CD14-positive monocyte (primary cell): ENCODE measurements around the gene NR3C1. TPM values are rescaled to one million over a fixed set of nuclear protein-coding genes. Genes with fewer than 3 reads are reported as not detected.
A peak's percentile ranks its signal among the peaks of the same experiment; 100 is the strongest.

Source experiments
- DNase-seq, 3 donors: peaks; one replicate each; pipeline ENCODE4 v3.0.0-alpha.2; 2011 to 2022
- H2AFZ ChIP-seq: 2 replicates; pipeline ENCODE4 v1.6.0; 2012; ENCODE audit warnings: mild to moderate bottlenecking, low read depth, low read length, inconsistent platforms; ENCODE audit not compliant: insufficient read depth, poor library complexity, severe bottlenecking
- H3K27ac ChIP-seq, 2 donors: 1 replicate in 1 of 2; 2 replicates in 1 of 2; pipeline ENCODE4 v1.5.1; 2012 to 2013; ENCODE audit warnings: low read length in 2 of 2, control low read depth in 1 of 2, inconsistent platforms in 1 of 2, low read depth in 1 of 2, mild to moderate bottlenecking in 1 of 2
- H3K27me3 ChIP-seq, 2 donors: one replicate each; pipeline versions ENCODE4 v1.6.0 to v1.6.1; 2011 to 2013; ENCODE audit warnings: low read length in 2 of 2; ENCODE audit not compliant: control insufficient read depth in 2 of 2, insufficient read depth in 2 of 2
- H3K36me3 ChIP-seq, 2 donors: replicated peaks in 1 of 2; 1 replicate in 1 of 2; 2 replicates in 1 of 2; pipeline versions ENCODE4 v1.5.1 to v1.6.1; 2012 to 2013; ENCODE audit warnings: low read length in 2 of 2, control low read depth in 1 of 2, inconsistent platforms in 1 of 2, mild to moderate bottlenecking in 1 of 2; ENCODE audit not compliant: insufficient read depth in 2 of 2, control insufficient read depth in 1 of 2
- H3K4me1 ChIP-seq, 2 donors: 1 replicate in 1 of 2; 2 replicates in 1 of 2; pipeline versions ENCODE4 v1.5.1 to v1.6.1; 2012 to 2013; ENCODE audit warnings: low read length in 2 of 2, control low read depth in 1 of 2, inconsistent platforms in 1 of 2, mild to moderate bottlenecking in 1 of 2, moderate library complexity in 1 of 2; ENCODE audit not compliant: insufficient read depth in 2 of 2, control insufficient read depth in 1 of 2
- H3K4me2 ChIP-seq: replicated peaks from 2 replicates; pipeline ENCODE3; 2012; ENCODE audit warnings: low read length, moderate library complexity, mild to moderate bottlenecking; ENCODE audit not compliant: poor library complexity, severe bottlenecking; ENCODE audit errors: extremely low read depth
- H3K4me3 ChIP-seq, 3 experiments: fragments of 200-600 bp in 1 of 3; sonication (generic) in 1 of 3; replicated peaks in 1 of 3; 1 replicate in 2 of 3; 2 replicates in 1 of 3; pipeline ENCODE4 v1.5.1; 2011 to 2013; ENCODE audit warnings: low read length in 3 of 3, mild to moderate bottlenecking in 3 of 3, control low read depth in 2 of 3, low read depth in 2 of 3, inconsistent platforms in 1 of 3, moderate library complexity in 1 of 3
- H3K79me2 ChIP-seq: 2 replicates; pipeline ENCODE4 v1.6.0; 2012; ENCODE audit warnings: mild to moderate bottlenecking, control low read depth, inconsistent platforms, low read length, moderate library complexity; ENCODE audit not compliant: insufficient read depth
- H3K9ac ChIP-seq: 2 replicates; pipeline ENCODE4 v1.6.0; 2017; ENCODE audit warnings: low read length, mild to moderate bottlenecking; ENCODE audit not compliant: insufficient read depth, poor library complexity, severe bottlenecking
- H3K9me3 ChIP-seq, 2 donors: replicated peaks in 1 of 2; 1 replicate in 1 of 2; 2 replicates in 1 of 2; pipeline versions ENCODE4 v1.5.1 to v1.6.1; 2012 to 2013; ENCODE audit warnings: low read length in 2 of 2, control low read depth in 1 of 2; ENCODE audit not compliant: control insufficient read depth in 1 of 2, insufficient read depth in 1 of 2
- H4K20me1 ChIP-seq: 2 replicates; pipeline ENCODE4 v1.6.0; 2012; ENCODE audit warnings: mild to moderate bottlenecking, low read length, control low read depth, moderate library complexity; ENCODE audit not compliant: insufficient read depth
- H3K27ac Mint-ChIP-seq, 7 donors: one replicate each; pipeline ENCODE4 v1.8.0; 2020; ENCODE audit warnings: mild to moderate bottlenecking in 7 of 7, mixed read lengths in 7 of 7, moderate library complexity in 6 of 7, inconsistent platforms in 2 of 7
- H3K27me3 Mint-ChIP-seq, 3 donors: one replicate each; pipeline ENCODE4 v1.8.0; 2021 to 2022; ENCODE audit warnings: low read depth in 3 of 3, mild to moderate bottlenecking in 3 of 3, mixed read lengths in 3 of 3, moderate library complexity in 3 of 3, inconsistent platforms in 1 of 3
- H3K36me3 Mint-ChIP-seq, 2 donors: one replicate each; pipeline ENCODE4 v1.8.0; 2020; ENCODE audit warnings: mixed read lengths in 2 of 2, inconsistent platforms in 1 of 2, mild to moderate bottlenecking in 1 of 2
- H3K4me1 Mint-ChIP-seq: one replicate; pipeline ENCODE4 v1.8.0; 2020; ENCODE audit warnings: mild to moderate bottlenecking, mixed read lengths
- H3K4me3 Mint-ChIP-seq, 2 donors: one replicate each; pipeline ENCODE4 v1.8.0; 2020; ENCODE audit warnings: mild to moderate bottlenecking in 2 of 2, mixed read lengths in 2 of 2, moderate library complexity in 1 of 2
- H3K9me3 Mint-ChIP-seq, 7 donors: one replicate each; pipeline ENCODE4 v1.8.0; 2020 to 2022; ENCODE audit warnings: mixed read lengths in 7 of 7, mild to moderate bottlenecking in 6 of 7, moderate library complexity in 6 of 7, inconsistent platforms in 2 of 7
- WGBS: methylation state at CpG from one replicate; pipeline ENCODE4 v1.1.5; 2013; ENCODE audit warnings: missing lambda C conversion rate; ENCODE audit not compliant: insufficient coverage; 5-methylcytosine and 5-hydroxymethylcytosine counted together
- intact Hi-C, 2 donors: fragments of 100-400 bp; cut with micrococcal nuclease; formaldehyde crosslinking; loops; one replicate each; pipeline versions ENCODE4 v1.15.0 to v1.15.1; 2023
- polyA plus RNA-seq, 3 donors: library from polyadenylated mRNA; depleted of rRNA in 1 of 3; unstranded in 2 of 3; stranded (reverse) in 1 of 3; fragments of 300-500 nt in 2 of 3; fragments of >200 nt in 1 of 3; fragmentation: Illumina TruSeq in 2 of 3; gene quantifications; 1 replicate in 2 of 3; 2 replicates in 1 of 3; pipeline ENCODE4 v1.2.3, GENCODE V29; 2012 to 2021
- TF ChIP-seq, protein P1 (sequence below): fragments of 200-600 bp; IDR thresholded peaks from one replicate; pipeline ENCODE4 v1.8.0; 2022; ENCODE audit warnings: antibody characterized with exemption, mild to moderate bottlenecking

The NR3C1 gene
- polyA plus RNA-seq, 3 donors: 25.4 to 82.8 (median 75.1) TPM

DNA sequence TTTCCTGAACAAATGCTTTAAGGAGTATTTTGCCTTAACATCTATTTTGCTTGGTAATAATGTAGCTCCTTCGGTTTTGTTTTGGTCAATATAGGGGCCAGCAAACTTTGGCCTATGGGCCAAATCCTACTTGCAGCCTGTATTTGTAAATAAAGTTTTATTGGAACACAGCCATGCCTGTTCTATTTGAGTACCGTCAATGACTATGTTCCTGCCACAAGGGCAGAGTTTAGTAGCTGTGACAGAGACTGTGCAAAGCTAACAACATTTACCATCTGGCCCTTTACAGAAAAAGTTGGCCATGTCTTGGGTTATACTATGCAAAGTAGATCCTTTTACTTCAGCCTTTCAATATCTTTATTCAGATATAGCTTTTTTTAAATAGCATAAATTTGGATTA, 113.4 kb downstream of the NR3C1 start:
- Mint-ChIP-seq H3K36me3 (peaks cover 57 to 68% of the 10 kb centered on the region in 2 donors), H3K27me3 (no peaks in the 10 kb centered on the region), H3K9me3 (no peaks in the 10 kb centered on the region), H3K27ac (no peak overlapping the region), H3K4me1 (peaks cover 2% of the 10 kb centered on the region), H3K4me3 (no peak overlapping the region)
- Histone ChIP-seq H3K4me1 (peaks cover under 1 to 2% of the 10 kb centered on the region in 2 donors), H3K27ac (no peak overlapping the region), H3K4me2 (no peak overlapping the region), H4K20me1 (peaks cover 61% of the 10 kb centered on the region), H3K27me3 (no peaks in the 10 kb centered on the region), H3K4me3 (no peak overlapping the region), H3K9ac (no peak overlapping the region), H2AFZ (no peak overlapping the region), H3K79me2 (peaks cover 6% of the 10 kb centered on the region), H3K9me3 (no peaks in the 10 kb centered on the region), H3K36me3 (peaks cover 59 to 76% of the 10 kb centered on the region in 2 donors)
- intact Hi-C loops: no loop called here
- TF ChIP-seq, protein P1, sequence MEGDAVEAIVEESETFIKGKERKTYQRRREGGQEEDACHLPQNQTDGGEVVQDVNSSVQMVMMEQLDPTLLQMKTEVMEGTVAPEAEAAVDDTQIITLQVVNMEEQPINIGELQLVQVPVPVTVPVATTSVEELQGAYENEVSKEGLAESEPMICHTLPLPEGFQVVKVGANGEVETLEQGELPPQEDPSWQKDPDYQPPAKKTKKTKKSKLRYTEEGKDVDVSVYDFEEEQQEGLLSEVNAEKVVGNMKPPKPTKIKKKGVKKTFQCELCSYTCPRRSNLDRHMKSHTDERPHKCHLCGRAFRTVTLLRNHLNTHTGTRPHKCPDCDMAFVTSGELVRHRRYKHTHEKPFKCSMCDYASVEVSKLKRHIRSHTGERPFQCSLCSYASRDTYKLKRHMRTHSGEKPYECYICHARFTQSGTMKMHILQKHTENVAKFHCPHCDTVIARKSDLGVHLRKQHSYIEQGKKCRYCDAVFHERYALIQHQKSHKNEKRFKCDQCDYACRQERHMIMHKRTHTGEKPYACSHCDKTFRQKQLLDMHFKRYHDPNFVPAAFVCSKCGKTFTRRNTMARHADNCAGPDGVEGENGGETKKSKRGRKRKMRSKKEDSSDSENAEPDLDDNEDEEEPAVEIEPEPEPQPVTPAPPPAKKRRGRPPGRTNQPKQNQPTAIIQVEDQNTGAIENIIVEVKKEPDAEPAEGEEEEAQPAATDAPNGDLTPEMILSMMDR: no peak
- no CpG with 5 or more reads among the region's 2 CpGs for WGBS
- DNase-seq: no peak

DNA sequence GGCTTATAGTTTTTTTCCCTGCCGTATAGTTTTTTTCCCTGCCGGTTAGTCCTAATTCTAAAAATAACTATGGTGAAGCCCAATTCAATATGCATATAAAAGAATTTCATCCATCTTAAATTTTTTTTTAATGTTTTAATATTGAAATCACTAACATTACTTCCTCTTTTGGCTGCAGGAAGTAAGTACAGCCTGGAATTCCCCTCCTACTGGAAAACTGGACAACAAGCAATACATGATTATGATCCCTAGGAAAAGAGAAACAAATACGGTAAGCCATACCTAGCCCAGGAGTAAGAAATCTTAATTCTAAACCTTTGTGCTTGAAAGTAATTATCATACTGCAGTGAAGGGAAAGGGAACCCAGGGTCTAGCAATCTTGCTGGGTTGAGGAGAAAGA, 119.0 kb downstream of the NR3C1 start:
- no peak overlapping the region for H3K4me2 ChIP-seq
- intact Hi-C loops: no loop called here
- H3K79me2 ChIP-seq: peaks cover 7% of the 10 kb centered on the region
- Mint-ChIP-seq H3K4me1 (peaks cover 19% of the 10 kb centered on the region), H3K36me3 (peaks cover 49 to 59% of the 10 kb centered on the region in 2 donors), H3K4me3 (no peak overlapping the region), H3K9me3 (peaks cover 0 to 2% (median 0%) of the 10 kb centered on the region in 7 donors), H3K27me3 (no peaks in the 10 kb centered on the region), H3K27ac (peak overlapping the region in 1 of 7 donors; percentile 78)
- no peak overlapping the region for H2AFZ ChIP-seq
- peak; percentile 14 to 76 (median 39) for DNase-seq
- peaks cover 22 to 64% of the 10 kb centered on the region in 2 donors for H3K36me3 ChIP-seq
- H3K4me1 ChIP-seq: peaks cover 16 to 21% of the 10 kb centered on the region in 2 donors
- no peak overlapping the region for H3K27ac ChIP-seq
- H3K9me3 ChIP-seq: no peaks in the 10 kb centered on the region
- TF ChIP-seq, protein P1: no peak
- no CpG with 5 or more reads among the region's 3 CpGs for WGBS
- no peak overlapping the region for H3K4me3 ChIP-seq
- no peaks in the 10 kb centered on the region for H3K27me3 ChIP-seq
- peaks cover 89% of the 10 kb centered on the region for H4K20me1 ChIP-seq
- no peak overlapping the region for H3K9ac ChIP-seq
